HepG2 (cell line): Measurements from ENCODE around the gene IST1. TPM values are rescaled to one million over a fixed set of nuclear protein-coding genes. Genes with fewer than 3 reads are reported as not detected.

Experiments
- BRCA1 ChIP-seq: sonication (generic); formaldehyde crosslinking; IDR thresholded peaks from 2 replicates; pipeline ENCODE4 v1.4.0; 2020; ENCODE audit warnings: missing genetic modification reagents
- ELF1 ChIP-seq: sonication (generic); formaldehyde crosslinking; IDR thresholded peaks from 2 replicates; pipeline ENCODE4 v1.4.0; 2020; ENCODE audit warnings: missing genetic modification reagents
- HOXA9 ChIP-seq: sonication (generic); formaldehyde crosslinking; IDR thresholded peaks from 2 replicates; pipeline ENCODE4 v1.8.1; 2022; ENCODE audit warnings: missing genetic modification reagents, mild to moderate bottlenecking, moderate library complexity, borderline replicate concordance
- JDP2 ChIP-seq: sonication (generic); formaldehyde crosslinking; IDR thresholded peaks from 2 replicates; pipeline ENCODE4 v1.8.1; 2022; ENCODE audit warnings: missing genetic modification reagents, borderline replicate concordance
- KLF6 ChIP-seq: IDR thresholded peaks from 2 replicates; pipeline ENCODE4 v1.8.0; 2016; ENCODE audit warnings: missing biosample characterization, missing genetic modification reagents
- MIXL1 ChIP-seq: IDR thresholded peaks from 2 replicates; pipeline ENCODE4 v1.6.1; 2016
- MXI1 ChIP-seq: IDR thresholded peaks from 3 replicates; pipeline ENCODE4 v1.6.1; 2012; ENCODE audit warnings: low read depth, low read length, inconsistent platforms, borderline replicate concordance
- NFE2L1 ChIP-seq: sonication (generic); formaldehyde crosslinking; IDR thresholded peaks from 2 replicates; pipeline ENCODE4 v1.4.0; 2020; ENCODE audit warnings: missing genetic modification reagents, mild to moderate bottlenecking, borderline replicate concordance
- POLR2AphosphoS2 ChIP-seq: IDR thresholded peaks from 2 replicates; pipeline ENCODE4 v1.6.1; 2011; ENCODE audit warnings: low read depth, low read length, improper control_type of control experiment
- RFX5 ChIP-seq: IDR thresholded peaks from 2 replicates; pipeline ENCODE4 v1.6.1; 2011; ENCODE audit warnings: low read depth, low read length, improper control_type of control experiment
- SKI ChIP-seq: fragments of 450-650 bp; IDR thresholded peaks from one replicate; pipeline ENCODE4 v1.6.1; 2018; ENCODE audit warnings: mild to moderate bottlenecking; ENCODE audit not compliant: partially characterized antibody
- SP140L ChIP-seq: sonication (generic); formaldehyde crosslinking; IDR thresholded peaks from 2 replicates; pipeline ENCODE4 v1.4.0; 2020; ENCODE audit warnings: missing genetic modification reagents, borderline replicate concordance
- TBX2 ChIP-seq: sonication (generic); formaldehyde crosslinking; IDR thresholded peaks from 2 replicates; pipeline ENCODE4 v1.5.0; 2020; ENCODE audit warnings: missing genetic modification reagents, mild to moderate bottlenecking, borderline replicate concordance
- TEAD2 ChIP-seq: sonication (generic); formaldehyde crosslinking; IDR thresholded peaks from 2 replicates; pipeline ENCODE4 v1.9.0; 2021; ENCODE audit warnings: missing genetic modification reagents
- ZFP1 ChIP-seq: IDR thresholded peaks from 2 replicates; pipeline ENCODE4 v1.6.1; 2016
- ZMYM3 ChIP-seq: sonication (generic); formaldehyde crosslinking; IDR thresholded peaks from 2 replicates; pipeline ENCODE4 v1.5.1; 2020; ENCODE audit warnings: mild to moderate bottlenecking, missing genetic modification reagents
- ZNF160 ChIP-seq: sonication (generic); formaldehyde crosslinking; IDR thresholded peaks from 2 replicates; pipeline ENCODE4 v1.8.0; 2022; ENCODE audit warnings: mild to moderate bottlenecking, inconsistent platforms, missing genetic modification reagents
- ZNF234 ChIP-seq: sonication (generic); formaldehyde crosslinking; conservative IDR thresholded peaks from 2 replicates; pipeline ENCODE4 v1.5.1; 2020; ENCODE audit warnings: mild to moderate bottlenecking, missing genetic modification reagents
- ZNF605 ChIP-seq: sonication (generic); formaldehyde crosslinking; IDR thresholded peaks from 2 replicates; pipeline ENCODE4 v1.8.0; 2022; ENCODE audit warnings: mild to moderate bottlenecking, missing genetic modification reagents
- ZNF777 ChIP-seq: sonication (generic); formaldehyde crosslinking; IDR thresholded peaks from 2 replicates; pipeline ENCODE4 v1.4.0; 2020; ENCODE audit warnings: missing genetic modification reagents
- ZNF780A ChIP-seq: sonication (generic); formaldehyde crosslinking; IDR thresholded peaks from 2 replicates; pipeline ENCODE4 v1.8.0; 2022; ENCODE audit warnings: mild to moderate bottlenecking, missing genetic modification reagents, moderate library complexity
- polyA plus RNA-seq, 8 experiments: library from polyadenylated mRNA; depleted of rRNA in 3 of 8; stranded (reverse) in 7 of 8; unstranded in 1 of 8; fragments of >200 nt; fragmentation: Illumina TruSeq in 4 of 8; extraction: Trizol in 4 of 8; gene quantifications; 2 replicates each; pipeline versions ENCODE4 v1.2.1 to v1.2.3, GENCODE V29; 2011 to 2016; ENCODE audit warnings: low read depth in 4 of 8, missing spikeins in 1 of 8, mixed read lengths in 1 of 8; ENCODE audit not compliant: insufficient read depth in 1 of 8
- total RNA-seq, 5 experiments: library from RNA; depleted of rRNA; stranded (reverse); fragments of >200 nt; fragmentation: Illumina TruSeq; extraction: Trizol; gene quantifications; 2 replicates each; pipeline ENCODE4 v1.2.3, GENCODE V29; 2016; ENCODE audit warnings: low read depth in 1 of 5
- TF ChIP-seq, protein P1 (sequence below): IDR thresholded peaks from 2 replicates; pipeline ENCODE4 v1.6.1; 2016; ENCODE audit warnings: low read depth, control low read depth
- TF ChIP-seq, protein P2 (sequence below): sonication (generic); formaldehyde crosslinking; IDR thresholded peaks from 2 replicates; pipeline ENCODE4 v1.5.1; 2020; ENCODE audit warnings: mild to moderate bottlenecking, missing genetic modification reagents, borderline replicate concordance
- TF ChIP-seq, protein P3 (sequence below): sonication (generic); formaldehyde crosslinking; IDR thresholded peaks from 2 replicates; pipeline ENCODE4 v1.4.0; 2020; ENCODE audit warnings: missing genetic modification reagents

The IST1 gene
- total and polyA plus RNA-seq, 2 of the 13 experiments (the other 11 are each of a cell fraction or from before 2014, with no cell fraction given): 346 to 415 TPM

DNA sequence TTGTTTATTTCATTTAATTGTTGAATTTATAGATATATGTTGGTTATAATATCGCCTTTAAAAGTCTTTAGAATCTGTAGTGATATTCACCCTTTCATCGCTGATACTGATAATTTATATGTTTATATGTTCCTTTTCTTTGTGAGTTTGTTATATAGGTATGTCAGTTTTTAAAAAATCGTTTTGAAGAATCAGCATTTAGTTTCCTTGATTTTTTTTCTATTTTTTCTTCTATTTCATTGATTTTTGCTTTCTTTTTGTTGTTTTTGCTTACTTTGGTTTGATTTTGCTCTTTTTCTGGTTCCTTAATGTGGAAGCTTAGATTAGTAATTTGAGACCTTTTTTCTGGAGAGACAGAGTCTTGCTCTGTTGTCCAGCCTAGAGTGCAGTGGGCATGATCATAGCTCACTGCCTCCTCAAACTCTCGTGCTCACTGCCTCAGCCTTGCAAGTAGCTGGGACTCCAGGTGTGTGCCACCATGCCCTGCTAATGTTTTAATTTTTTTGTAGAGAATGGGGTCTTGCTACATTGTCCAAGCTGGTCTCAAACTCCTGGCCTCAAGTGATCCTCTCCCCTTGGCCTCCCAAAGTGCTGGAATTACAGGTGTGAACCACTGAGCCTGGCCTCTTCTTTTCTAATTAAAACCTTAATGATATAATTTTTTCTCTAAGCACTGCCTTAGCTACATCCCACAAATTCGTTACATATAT, 7.5 kb downstream of the IST1 start (continued):
- TF ChIP-seq BRCA1 (no peak), ZNF605 (CRISPR knock-in tag) (0 out of 2 replicates have a peak, but pooled peaks have one; percentile 26), JDP2 (no peak), POLR2AphosphoS2 (no peak), ZMYM3 (peak; percentile 65), TEAD2 (CRISPR knock-in tag) (no peak), ZNF780A (CRISPR knock-in tag) (no peak), SKI (no peak), TBX2 (CRISPR knock-in tag) (no peak), RFX5 (no peak), ZNF160 (no peak), MXI1 (no peak), NFE2L1 (no peak), ZFP1 (no peak), KLF6 (no peak), HOXA9 (CRISPR knock-in tag) (no peak), ZNF777 (CRISPR knock-in tag) (no peak), SP140L (CRISPR knock-in tag) (no peak), ELF1 (CRISPR knock-in tag) (no peak), MIXL1 (CRISPR knock-in tag) (no peak), ZNF234 (CRISPR knock-in tag) (no peak)
- TF ChIP-seq, protein P1, sequence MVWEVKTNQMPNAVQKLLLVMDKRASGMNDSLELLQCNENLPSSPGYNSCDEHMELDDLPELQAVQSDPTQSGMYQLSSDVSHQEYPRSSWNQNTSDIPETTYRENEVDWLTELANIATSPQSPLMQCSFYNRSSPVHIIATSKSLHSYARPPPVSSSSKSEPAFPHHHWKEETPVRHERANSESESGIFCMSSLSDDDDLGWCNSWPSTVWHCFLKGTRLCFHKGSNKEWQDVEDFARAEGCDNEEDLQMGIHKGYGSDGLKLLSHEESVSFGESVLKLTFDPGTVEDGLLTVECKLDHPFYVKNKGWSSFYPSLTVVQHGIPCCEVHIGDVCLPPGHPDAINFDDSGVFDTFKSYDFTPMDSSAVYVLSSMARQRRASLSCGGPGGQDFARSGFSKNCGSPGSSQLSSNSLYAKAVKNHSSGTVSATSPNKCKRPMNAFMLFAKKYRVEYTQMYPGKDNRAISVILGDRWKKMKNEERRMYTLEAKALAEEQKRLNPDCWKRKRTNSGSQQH: no peak
- TF ChIP-seq, protein P2, sequence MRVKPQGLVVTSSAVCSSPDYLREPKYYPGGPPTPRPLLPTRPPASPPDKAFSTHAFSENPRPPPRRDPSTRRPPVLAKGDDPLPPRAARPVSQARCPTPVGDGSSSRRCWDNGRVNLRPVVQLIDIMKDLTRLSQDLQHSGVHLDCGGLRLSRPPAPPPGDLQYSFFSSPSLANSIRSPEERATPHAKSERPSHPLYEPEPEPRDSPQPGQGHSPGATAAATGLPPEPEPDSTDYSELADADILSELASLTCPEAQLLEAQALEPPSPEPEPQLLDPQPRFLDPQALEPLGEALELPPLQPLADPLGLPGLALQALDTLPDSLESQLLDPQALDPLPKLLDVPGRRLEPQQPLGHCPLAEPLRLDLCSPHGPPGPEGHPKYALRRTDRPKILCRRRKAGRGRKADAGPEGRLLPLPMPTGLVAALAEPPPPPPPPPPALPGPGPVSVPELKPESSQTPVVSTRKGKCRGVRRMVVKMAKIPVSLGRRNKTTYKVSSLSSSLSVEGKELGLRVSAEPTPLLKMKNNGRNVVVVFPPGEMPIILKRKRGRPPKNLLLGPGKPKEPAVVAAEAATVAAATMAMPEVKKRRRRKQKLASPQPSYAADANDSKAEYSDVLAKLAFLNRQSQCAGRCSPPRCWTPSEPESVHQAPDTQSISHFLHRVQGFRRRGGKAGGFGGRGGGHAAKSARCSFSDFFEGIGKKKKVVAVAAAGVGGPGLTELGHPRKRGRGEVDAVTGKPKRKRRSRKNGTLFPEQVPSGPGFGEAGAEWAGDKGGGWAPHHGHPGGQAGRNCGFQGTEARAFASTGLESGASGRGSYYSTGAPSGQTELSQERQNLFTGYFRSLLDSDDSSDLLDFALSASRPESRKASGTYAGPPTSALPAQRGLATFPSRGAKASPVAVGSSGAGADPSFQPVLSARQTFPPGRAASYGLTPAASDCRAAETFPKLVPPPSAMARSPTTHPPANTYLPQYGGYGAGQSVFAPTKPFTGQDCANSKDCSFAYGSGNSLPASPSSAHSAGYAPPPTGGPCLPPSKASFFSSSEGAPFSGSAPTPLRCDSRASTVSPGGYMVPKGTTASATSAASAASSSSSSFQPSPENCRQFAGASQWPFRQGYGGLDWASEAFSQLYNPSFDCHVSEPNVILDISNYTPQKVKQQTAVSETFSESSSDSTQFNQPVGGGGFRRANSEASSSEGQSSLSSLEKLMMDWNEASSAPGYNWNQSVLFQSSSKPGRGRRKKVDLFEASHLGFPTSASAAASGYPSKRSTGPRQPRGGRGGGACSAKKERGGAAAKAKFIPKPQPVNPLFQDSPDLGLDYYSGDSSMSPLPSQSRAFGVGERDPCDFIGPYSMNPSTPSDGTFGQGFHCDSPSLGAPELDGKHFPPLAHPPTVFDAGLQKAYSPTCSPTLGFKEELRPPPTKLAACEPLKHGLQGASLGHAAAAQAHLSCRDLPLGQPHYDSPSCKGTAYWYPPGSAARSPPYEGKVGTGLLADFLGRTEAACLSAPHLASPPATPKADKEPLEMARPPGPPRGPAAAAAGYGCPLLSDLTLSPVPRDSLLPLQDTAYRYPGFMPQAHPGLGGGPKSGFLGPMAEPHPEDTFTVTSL (CRISPR knock-in tag): no peak
- TF ChIP-seq, protein P3, sequence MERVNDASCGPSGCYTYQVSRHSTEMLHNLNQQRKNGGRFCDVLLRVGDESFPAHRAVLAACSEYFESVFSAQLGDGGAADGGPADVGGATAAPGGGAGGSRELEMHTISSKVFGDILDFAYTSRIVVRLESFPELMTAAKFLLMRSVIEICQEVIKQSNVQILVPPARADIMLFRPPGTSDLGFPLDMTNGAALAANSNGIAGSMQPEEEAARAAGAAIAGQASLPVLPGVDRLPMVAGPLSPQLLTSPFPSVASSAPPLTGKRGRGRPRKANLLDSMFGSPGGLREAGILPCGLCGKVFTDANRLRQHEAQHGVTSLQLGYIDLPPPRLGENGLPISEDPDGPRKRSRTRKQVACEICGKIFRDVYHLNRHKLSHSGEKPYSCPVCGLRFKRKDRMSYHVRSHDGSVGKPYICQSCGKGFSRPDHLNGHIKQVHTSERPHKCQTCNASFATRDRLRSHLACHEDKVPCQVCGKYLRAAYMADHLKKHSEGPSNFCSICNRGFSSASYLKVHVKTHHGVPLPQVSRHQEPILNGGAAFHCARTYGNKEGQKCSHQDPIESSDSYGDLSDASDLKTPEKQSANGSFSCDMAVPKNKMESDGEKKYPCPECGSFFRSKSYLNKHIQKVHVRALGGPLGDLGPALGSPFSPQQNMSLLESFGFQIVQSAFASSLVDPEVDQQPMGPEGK (CRISPR knock-in tag): no peak
